Measurements from ENCODE around the gene PRR23E. TPM values are rescaled to one million over a fixed set of nuclear protein-coding genes. Genes with fewer than 3 reads are reported as not detected.
A peak's percentile ranks its signal among the peaks of the same experiment; 100 is the strongest.

Gene PRR23E
- total RNA-seq, 1 donor from 2014 or later = not detected

GRCh38 chr3:127164615-127165014 lies 28.3 kb upstream of the PRR23E start:
- no peak for DNase-seq (ENCODE audit: low spot score)

- no peak for DNase-seq (ENCODE audit: low spot score)
Measured at GRCh38 chr3:127165036-127165435, 27.9 kb upstream of the PRR23E start.

GRCh38 chr3:127165694-127166485 lies 27.0 kb upstream of the PRR23E start:
- no peak for DNase-seq (ENCODE audit: low spot score)

- DNase-seq (ENCODE audit: low spot score) = no peak
Measured at GRCh38 chr3:127166501-127167065, 26.3 kb upstream of the PRR23E start.

- DNase-seq (ENCODE audit: low spot score) = no peak
Measured at GRCh38 chr3:127167315-127168043, 25.5 kb upstream of the PRR23E start.

GRCh38 chr3:127168271-127168670 lies 24.7 kb upstream of the PRR23E start:
- no peak for DNase-seq (ENCODE audit: low spot score)

- peak; percentile 78 for DNase-seq (ENCODE audit: low spot score)
Measured at GRCh38 chr3:127170814-127171213, 22.1 kb upstream of the PRR23E start.

GRCh38 chr3:127171320-127171719 lies 21.6 kb upstream of the PRR23E start:
- DNase-seq (ENCODE audit: low spot score) = no peak

GRCh38 chr3:127171721-127172120 lies 21.2 kb upstream of the PRR23E start:
- DNase-seq (ENCODE audit: low spot score) = no peak

- no peak for DNase-seq (ENCODE audit: low spot score)
Measured at GRCh38 chr3:127172211-127172610, 20.7 kb upstream of the PRR23E start.

GRCh38 chr3:127172781-127173515 lies 20.0 kb upstream of the PRR23E start:
- DNase-seq (ENCODE audit: low spot score) = peak; percentile 55

GRCh38 chr3:127173516-127174166 lies 19.3 kb upstream of the PRR23E start:
- no peak for DNase-seq (ENCODE audit: low spot score)

- no peak for DNase-seq (ENCODE audit: low spot score)
Measured at GRCh38 chr3:127174284-127174683, 18.6 kb upstream of the PRR23E start.

GRCh38 chr3:127174715-127175140 lies 18.2 kb upstream of the PRR23E start:
- DNase-seq (ENCODE audit: low spot score) = no peak

GRCh38 chr3:127175272-127175671 lies 17.7 kb upstream of the PRR23E start:
- no peak for DNase-seq (ENCODE audit: low spot score)

GRCh38 chr3:127177226-127177625 lies 15.7 kb upstream of the PRR23E start:
- no peak for DNase-seq (ENCODE audit: low spot score)

- DNase-seq (ENCODE audit: low spot score) = no peak
Measured at GRCh38 chr3:127180859-127181258, 12.1 kb upstream of the PRR23E start.

GRCh38 chr3:127182431-127182830 lies 10.5 kb upstream of the PRR23E start:
- no peak for DNase-seq (ENCODE audit: low spot score)

- DNase-seq (ENCODE audit: low spot score) = no peak
Measured at GRCh38 chr3:127182848-127183714, 9.8 kb upstream of the PRR23E start.

All from umbilical cord (tissue), 2 donors.